Natural killer cell (primary cell): Measurements from ENCODE around the gene SH2D3C. TPM values are rescaled to one million over a fixed set of nuclear protein-coding genes. Genes with fewer than 3 reads are reported as not detected.
A peak's percentile ranks its signal among the peaks of the same experiment; 100 is the strongest.

ENCODE experiments used
- ATAC-seq, 3 donors: fragments of 150-1000 bp in 2 of 3; fragments of 200-7000 bp in 1 of 3; cut with Tn5 transposase; 1 replicate in 1 of 3; 2 replicates in 2 of 3; pipeline ENCODE4 v1.10.0; 2021; ENCODE audit warnings: mild to moderate bottlenecking in 2 of 3, moderate library complexity in 2 of 3
- DNase-seq, 2 donors: peaks; one replicate each; pipeline versions ENCODE4 v3.0.0 to v3.0.0-alpha.2; 2013 to 2021; ENCODE audit warnings: mixed read lengths in 1 of 2
- H3K27ac ChIP-seq: one replicate; pipeline ENCODE4 v1.5.1; 2013; ENCODE audit warnings: mild to moderate bottlenecking, low read length
- H3K27me3 ChIP-seq: one replicate; pipeline ENCODE4 v1.6.1; 2013; ENCODE audit warnings: low read length; ENCODE audit not compliant: control insufficient read depth, insufficient read depth
- H3K36me3 ChIP-seq: one replicate; pipeline ENCODE4 v1.6.1; 2013; ENCODE audit warnings: low read length; ENCODE audit not compliant: control insufficient read depth, insufficient read depth
- H3K4me1 ChIP-seq: one replicate; pipeline ENCODE4 v1.6.1; 2013; ENCODE audit warnings: low read length; ENCODE audit not compliant: control insufficient read depth, insufficient read depth
- H3K4me3 ChIP-seq: one replicate; pipeline ENCODE4 v1.5.1; 2013; ENCODE audit warnings: low read length
- H3K9me3 ChIP-seq: one replicate; pipeline ENCODE4 v1.6.1; 2013; ENCODE audit warnings: low read length; ENCODE audit not compliant: control insufficient read depth, insufficient read depth
- H3K27ac Mint-ChIP-seq, 2 donors: one replicate each; pipeline ENCODE4 v1.8.0; 2022; ENCODE audit warnings: mild to moderate bottlenecking in 2 of 2, mixed read lengths in 2 of 2, moderate library complexity in 1 of 2
- H3K27me3 Mint-ChIP-seq, 2 donors: one replicate each; pipeline ENCODE4 v1.8.0; 2022; ENCODE audit warnings: low read depth in 2 of 2, mixed read lengths in 2 of 2
- H3K36me3 Mint-ChIP-seq: one replicate; pipeline ENCODE4 v1.8.0; 2022; ENCODE audit warnings: mixed read lengths
- H3K4me1 Mint-ChIP-seq, 2 donors: one replicate each; pipeline ENCODE4 v1.8.0; 2022; ENCODE audit warnings: mixed read lengths in 2 of 2
- H3K4me3 Mint-ChIP-seq: one replicate; pipeline ENCODE4 v1.8.0; 2022; ENCODE audit warnings: mild to moderate bottlenecking, moderate library complexity, mixed read lengths
- H3K9me3 Mint-ChIP-seq, 2 donors: one replicate each; pipeline ENCODE4 v1.8.0; 2022; ENCODE audit warnings: mixed read lengths in 2 of 2
- WGBS: methylation state at CpG from one replicate; pipeline ENCODE4 v1.1.7; 2013; ENCODE audit warnings: missing lambda C conversion rate; ENCODE audit not compliant: insufficient coverage; 5-methylcytosine and 5-hydroxymethylcytosine counted together
- intact Hi-C: fragments of 100-400 bp; cut with micrococcal nuclease; formaldehyde crosslinking; loops from one replicate; pipeline ENCODE4 v1.14.2; 2022
- total RNA-seq, 4 donors: library from RNA; stranded (reverse); fragments of 120-200 nt in 1 of 4; gene quantifications; one replicate each; pipeline versions ENCODE4 v1.2.3 to v1.2.4, GENCODE V29; 2013 to 2022
- TF ChIP-seq, protein P1 (sequence below): fragments of 200-600 bp; IDR thresholded peaks from one replicate; pipeline ENCODE4 v1.8.0; 2022; ENCODE audit warnings: antibody characterized with exemption

SH2D3C gene
- total RNA-seq, 3 donors from 2014 or later (not counting 1 experiment from before 2014, with no cell fraction given) = 42.8 to 86.8 (median 56.6) TPM

DNA sequence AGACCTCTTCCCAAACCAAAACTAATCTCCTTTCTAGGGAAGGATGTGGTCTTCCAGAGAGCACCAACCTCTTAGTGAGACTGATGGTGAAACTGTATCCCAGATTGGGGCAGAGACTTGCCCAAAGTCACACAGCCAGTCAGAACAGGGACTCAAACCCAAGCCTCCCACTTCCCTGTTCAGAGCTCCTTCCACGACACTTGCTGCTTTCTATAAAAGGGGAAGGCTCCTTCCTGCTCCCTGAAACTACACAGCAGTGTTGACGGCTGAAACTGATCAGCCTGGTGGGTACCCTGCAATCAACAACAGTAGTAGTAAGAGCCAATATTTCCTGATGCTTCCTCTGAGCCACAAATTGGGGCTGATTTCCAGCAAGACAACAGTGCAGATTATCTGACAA lies 44.9 kb downstream of the SH2D3C start:
- no peaks in the 10 kb centered on the region for H3K9me3 Mint-ChIP-seq

DNA sequence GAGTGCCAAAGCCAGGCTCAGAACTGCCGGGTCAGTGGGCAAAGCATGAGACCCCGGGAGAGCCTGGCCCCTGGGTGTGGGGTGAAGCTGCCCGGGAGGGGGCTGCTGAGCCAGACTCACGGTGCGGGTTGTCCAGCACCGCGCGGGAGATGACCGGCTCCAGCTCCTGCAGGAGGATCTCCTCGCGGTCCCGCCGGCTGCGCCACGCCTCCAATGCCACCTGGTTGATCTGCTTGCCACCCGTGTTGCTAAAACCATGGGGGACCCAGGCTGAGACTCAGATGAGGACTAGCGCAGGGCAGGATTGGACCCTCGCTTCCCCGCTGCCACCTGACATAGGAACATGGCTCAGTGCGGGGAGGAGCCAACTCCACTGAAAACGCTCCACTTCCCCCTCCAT lies 46.0 kb downstream of the SH2D3C start:
- intact Hi-C loops = loop anchor here (10.0 kb wide), 1 partner anchor 118 kb away; the partner anchor contains the start of gene STXBP1
- no peak overlapping the region for H3K4me3 Mint-ChIP-seq
- Histone ChIP-seq H3K27ac (no peak overlapping the region), H3K27me3 (no peaks in the 10 kb centered on the region), H3K4me1 (peaks cover 22% of the 10 kb centered on the region), H3K9me3 (no peaks in the 10 kb centered on the region), H3K4me3 (no peak overlapping the region), H3K36me3 (peaks cover 13% of the 10 kb centered on the region)
- 97% methylated on average over 21 of the region's 21 CpGs for WGBS
- TF ChIP-seq, protein P1, sequence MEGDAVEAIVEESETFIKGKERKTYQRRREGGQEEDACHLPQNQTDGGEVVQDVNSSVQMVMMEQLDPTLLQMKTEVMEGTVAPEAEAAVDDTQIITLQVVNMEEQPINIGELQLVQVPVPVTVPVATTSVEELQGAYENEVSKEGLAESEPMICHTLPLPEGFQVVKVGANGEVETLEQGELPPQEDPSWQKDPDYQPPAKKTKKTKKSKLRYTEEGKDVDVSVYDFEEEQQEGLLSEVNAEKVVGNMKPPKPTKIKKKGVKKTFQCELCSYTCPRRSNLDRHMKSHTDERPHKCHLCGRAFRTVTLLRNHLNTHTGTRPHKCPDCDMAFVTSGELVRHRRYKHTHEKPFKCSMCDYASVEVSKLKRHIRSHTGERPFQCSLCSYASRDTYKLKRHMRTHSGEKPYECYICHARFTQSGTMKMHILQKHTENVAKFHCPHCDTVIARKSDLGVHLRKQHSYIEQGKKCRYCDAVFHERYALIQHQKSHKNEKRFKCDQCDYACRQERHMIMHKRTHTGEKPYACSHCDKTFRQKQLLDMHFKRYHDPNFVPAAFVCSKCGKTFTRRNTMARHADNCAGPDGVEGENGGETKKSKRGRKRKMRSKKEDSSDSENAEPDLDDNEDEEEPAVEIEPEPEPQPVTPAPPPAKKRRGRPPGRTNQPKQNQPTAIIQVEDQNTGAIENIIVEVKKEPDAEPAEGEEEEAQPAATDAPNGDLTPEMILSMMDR = no peak
- ATAC-seq = no peak
- no peaks in the 10 kb centered on the region for H3K27me3 Mint-ChIP-seq
- no peak overlapping the region for H3K27ac Mint-ChIP-seq
- H3K36me3 Mint-ChIP-seq = no peaks in the 10 kb centered on the region
- H3K9me3 Mint-ChIP-seq = no peaks in the 10 kb centered on the region
- no peak for DNase-seq
- H3K4me1 Mint-ChIP-seq = peaks cover 5 to 24% of the 10 kb centered on the region in 2 donors

More for the DNA sequence above, 44.9 kb downstream of the SH2D3C start:
- Histone ChIP-seq H3K36me3 (peaks cover 22% of the 10 kb centered on the region), H3K4me1 (peaks cover 22% of the 10 kb centered on the region), H3K27ac (no peak overlapping the region), H3K9me3 (no peaks in the 10 kb centered on the region), H3K27me3 (no peaks in the 10 kb centered on the region), H3K4me3 (no peak overlapping the region)
- ATAC-seq (no peak), DNase-seq (no peak)
- H3K27me3 Mint-ChIP-seq = no peaks in the 10 kb centered on the region
- TF ChIP-seq, protein P1 = no peak
- H3K27ac Mint-ChIP-seq = peak overlapping the region; percentile 93 to 96
- H3K36me3 Mint-ChIP-seq = peaks cover 8% of the 10 kb centered on the region
- H3K4me1 Mint-ChIP-seq = peaks cover 5 to 24% of the 10 kb centered on the region in 2 donors
- intact Hi-C loops = loop anchor here (1.0 to 10.0 kb wide), 6 partner anchors 35 to 229 kb away; partner anchors contain the start of gene STXBP1
- H3K4me3 Mint-ChIP-seq = peak overlapping the region; percentile 49
- WGBS = 82% methylated on average over 2 of the region's 2 CpGs

DNA sequence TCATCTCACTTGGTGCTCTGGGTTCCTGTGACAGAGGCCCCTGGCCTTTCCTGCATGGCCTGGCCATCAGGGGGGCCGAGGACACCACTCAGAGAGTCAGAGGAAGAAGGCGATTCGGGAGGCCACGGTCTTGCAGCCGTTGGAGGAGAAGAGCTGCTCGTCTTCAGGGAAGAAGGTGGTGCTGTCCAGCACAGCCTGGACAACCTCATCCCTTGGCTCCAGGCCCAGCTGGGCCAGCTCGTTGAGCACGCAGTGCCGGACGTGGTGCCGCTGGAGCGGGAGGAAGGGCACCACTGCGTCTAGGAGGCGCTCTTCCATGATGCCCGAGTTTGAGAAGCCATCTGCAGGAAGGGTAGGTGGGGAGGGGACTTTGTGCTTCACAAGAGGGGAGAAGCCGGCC lies 46.5 kb downstream of the SH2D3C start:
- Mint-ChIP-seq H3K4me1 (peaks cover 5 to 24% of the 10 kb centered on the region in 2 donors), H3K9me3 (no peaks in the 10 kb centered on the region), H3K27ac (no peak overlapping the region), H3K36me3 (no peaks in the 10 kb centered on the region), H3K4me3 (no peak overlapping the region), H3K27me3 (no peaks in the 10 kb centered on the region)
- Histone ChIP-seq H3K27me3 (no peaks in the 10 kb centered on the region), H3K4me3 (no peak overlapping the region), H3K4me1 (peaks cover 22% of the 10 kb centered on the region), H3K9me3 (no peaks in the 10 kb centered on the region), H3K27ac (no peak overlapping the region), H3K36me3 (peaks cover 13% of the 10 kb centered on the region)
- DNase-seq (no peak), ATAC-seq (no peak)
- TF ChIP-seq, protein P1 = no peak
- WGBS = 93% methylated on average over 16 of the region's 16 CpGs
- intact Hi-C loops = loop anchor here (10.0 kb wide), 1 partner anchor 117 kb away; the partner anchor contains the start of gene STXBP1
